Hematopoietic multipotent progenitor cell treated with erythropoietin and hydrocortisone succinate and interleukin-3 and kit ligand, for 17 days (in vitro differentiated cells): Measurements from ENCODE around the gene P2RY8.
"Not testable (repeated sequence)": the region's sequence is repeated elsewhere in the genome, so short reads cannot be mapped to it uniquely, and the experiment has no call there.

Source experiments
- DNase-seq: peaks from one replicate; pipeline ENCODE4 v3.0.0-alpha.2; 2015; ENCODE audit warnings: low spot score

The P2RY8 gene

GRCh38 chrX:1486749-1487361 lies 50.1 kb downstream of the P2RY8 start:
- DNase-seq = no peak

GRCh38 chrX:1486177-1486576 lies 50.8 kb downstream of the P2RY8 start:
- no peak for DNase-seq

DNA sequence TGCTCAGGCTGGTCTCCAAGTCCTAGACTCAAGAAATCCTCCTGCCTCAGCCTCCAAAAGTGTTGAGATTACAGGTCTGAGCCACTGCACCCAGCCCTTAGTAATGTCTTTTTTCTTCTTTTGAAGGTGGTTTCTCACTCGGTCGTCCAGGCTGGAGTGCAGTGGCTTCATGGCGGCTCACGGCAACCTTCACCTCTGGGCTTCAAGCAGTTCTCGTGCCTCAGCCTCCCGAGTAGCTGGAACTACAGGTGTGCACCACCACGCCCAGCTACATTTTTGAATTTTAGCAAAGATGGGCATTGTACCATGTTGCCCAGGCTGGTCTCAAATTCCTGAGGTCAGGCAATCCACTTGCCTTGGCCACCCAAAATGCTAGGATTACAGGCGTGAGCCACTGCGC lies 52.0 kb downstream of the P2RY8 start:
- no peak for DNase-seq

- no peak for DNase-seq
Observed at GRCh38 chrX:1484638-1485019, 52.4 kb downstream of the P2RY8 start.

- DNase-seq = no peak
Observed at GRCh38 chrX:1483843-1484637, 52.9 kb downstream of the P2RY8 start.

DNA sequence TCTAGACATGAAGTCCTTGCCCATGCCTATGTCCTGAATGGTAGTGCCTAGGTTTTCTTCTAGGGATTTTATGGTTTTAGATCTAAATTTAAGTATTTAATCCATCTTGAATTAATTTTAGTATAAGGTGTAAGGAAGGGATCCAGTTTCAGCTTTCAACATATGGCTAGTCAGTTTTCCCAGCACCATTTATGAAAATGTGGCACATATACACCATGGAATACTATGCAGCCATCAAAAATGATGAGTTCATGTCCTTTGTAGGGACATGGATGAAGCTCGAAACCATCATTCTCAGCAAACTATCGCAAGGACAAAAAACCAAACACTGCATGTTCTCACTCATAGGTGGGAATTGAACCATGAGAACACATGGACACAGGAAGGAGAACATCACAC lies 54.5 kb downstream of the P2RY8 start:
- not testable (repeated sequence) for DNase-seq

- DNase-seq = no peak
Observed at GRCh38 chrX:1481636-1482529, 55.1 kb downstream of the P2RY8 start.

DNA sequence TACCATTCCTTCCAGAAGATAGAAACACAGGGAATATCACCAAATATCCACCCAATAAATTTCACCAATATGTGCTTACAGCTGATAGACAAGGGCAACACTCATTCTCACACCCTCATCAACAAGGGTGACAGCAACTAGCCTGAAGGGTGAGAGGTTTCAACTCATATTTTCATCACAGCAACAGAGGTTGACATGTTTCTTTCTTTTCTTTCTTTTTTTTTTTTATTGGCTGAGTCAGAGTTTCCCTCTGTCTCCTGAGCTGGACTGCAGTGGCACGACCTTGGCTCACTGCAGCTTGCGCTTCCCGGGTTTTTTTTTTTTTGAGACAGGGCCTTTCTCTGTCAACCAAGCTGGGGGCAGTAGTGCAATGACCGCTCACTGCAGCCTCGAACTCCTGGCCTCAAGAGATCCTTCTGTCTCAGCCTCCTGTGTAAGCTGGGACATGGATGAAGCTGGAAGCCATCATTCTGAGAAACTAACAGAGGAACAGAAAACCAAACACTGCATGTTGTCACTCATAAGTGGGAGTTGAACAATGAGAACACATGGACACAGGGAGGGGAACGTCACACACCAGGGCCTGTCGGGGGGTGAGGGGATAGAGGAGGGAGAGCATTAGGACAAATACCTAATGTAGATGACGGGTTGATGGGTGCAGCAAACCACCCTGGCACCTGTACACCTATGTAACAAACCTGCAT lies 56.8 kb downstream of the P2RY8 start:
- no peak for DNase-seq

GRCh38 chrX:1477801-1478458 lies 59.1 kb downstream of the P2RY8 start:
- DNase-seq = no peak

DNA sequence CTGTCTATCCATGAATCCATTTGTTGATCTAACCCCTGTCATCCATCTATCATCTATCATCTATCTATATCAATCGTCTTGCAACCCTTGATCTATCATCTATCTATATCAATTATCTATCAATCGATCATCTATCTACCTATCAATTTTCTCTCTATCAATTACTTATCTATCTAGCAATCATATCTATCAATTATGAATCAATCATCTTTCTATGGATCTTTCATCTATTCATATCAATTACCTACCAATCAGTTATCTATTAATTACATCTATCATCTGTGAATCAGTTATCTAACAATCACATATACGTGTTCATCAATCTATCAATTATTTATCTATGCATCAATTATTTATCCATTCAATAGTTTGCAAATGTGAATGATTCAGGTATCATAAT lies 59.8 kb downstream of the P2RY8 start:
- DNase-seq = no peak

GRCh38 chrX:1476682-1477081 lies 60.3 kb downstream of the P2RY8 start:
- no peak for DNase-seq

- DNase-seq = no peak
Observed at GRCh38 chrX:1475881-1476280, 61.1 kb downstream of the P2RY8 start.

- DNase-seq = no peak
Observed at GRCh38 chrX:1475481-1475880, 61.5 kb downstream of the P2RY8 start.

- DNase-seq = not testable (repeated sequence)
Observed at GRCh38 chrX:1474593-1474992, 62.4 kb downstream of the P2RY8 start.

GRCh38 chrX:1472975-1473374 lies 64.0 kb downstream of the P2RY8 start:
- no peak for DNase-seq

GRCh38 chrX:1468250-1468772 lies 68.7 kb downstream of the P2RY8 start:
- no peak for DNase-seq

- no peak for DNase-seq
Observed at GRCh38 chrX:1466971-1467561, 69.9 kb downstream of the P2RY8 start.

DNA sequence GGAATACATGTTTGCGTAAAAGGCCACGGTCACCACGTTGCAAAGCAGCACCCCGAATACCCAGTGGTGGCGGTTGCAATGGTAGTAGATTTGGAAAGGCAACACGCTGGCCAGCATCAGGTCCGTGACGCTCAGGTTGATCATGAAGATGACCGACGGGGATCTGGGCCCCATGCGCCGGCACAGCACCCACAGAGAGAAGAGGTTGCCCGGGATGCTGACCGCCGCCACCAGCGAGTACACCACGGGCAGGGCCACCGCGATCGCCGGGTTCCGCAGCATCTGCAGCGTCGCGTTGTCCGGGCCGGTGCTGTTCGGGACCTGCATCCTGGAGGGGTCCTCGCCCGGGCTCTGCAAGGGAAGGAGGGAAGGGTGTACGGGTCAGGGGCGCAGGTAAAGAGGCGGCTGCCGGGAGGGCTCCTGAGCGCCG lies 70.7 kb downstream of the P2RY8 start:
- DNase-seq = no peak

DNA sequence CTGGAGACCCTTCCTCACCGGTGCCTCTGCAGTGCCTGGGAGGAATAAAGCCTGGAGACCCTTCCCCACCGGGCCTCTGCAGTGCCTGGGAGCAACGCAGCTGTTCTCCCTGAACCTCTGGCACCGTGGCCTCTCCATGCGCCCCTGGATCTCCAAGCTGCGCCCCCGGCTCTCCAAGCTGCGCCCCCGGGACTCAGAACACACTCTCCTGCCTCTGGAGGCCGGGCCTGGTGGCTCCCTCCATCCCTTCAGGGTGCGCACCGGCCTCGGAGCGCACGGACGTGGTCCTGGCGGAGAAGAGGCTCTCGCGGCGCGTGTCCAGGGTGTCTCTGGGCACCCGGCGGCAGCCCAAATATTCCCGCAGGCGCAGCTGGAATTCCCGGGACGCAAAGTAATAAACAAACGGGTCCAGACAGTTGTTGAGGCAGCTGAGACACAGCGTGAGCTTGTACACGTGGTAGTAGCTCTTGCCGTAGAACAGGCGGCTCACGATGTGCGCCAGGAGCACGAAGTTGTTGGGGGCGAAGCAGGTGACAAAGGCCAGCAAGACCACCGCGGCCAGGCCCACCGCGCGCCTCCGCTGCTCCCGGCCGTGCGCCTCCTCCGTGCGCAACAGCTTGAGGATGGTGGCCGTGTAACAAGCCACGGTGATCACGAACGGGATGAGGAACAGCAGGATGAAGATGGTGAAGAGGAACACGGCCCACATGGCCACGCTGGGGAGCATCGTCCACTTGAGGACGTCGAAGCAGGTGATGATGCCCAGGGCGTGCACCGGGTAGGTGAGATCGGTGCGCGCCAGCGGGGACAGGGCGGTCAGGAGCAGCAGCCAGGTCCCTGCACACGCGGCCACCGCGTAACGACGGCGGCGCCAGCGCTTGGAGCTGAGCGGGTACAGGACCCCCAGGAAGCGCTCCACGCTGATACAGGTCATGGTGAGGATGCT lies 71.4 kb downstream of the P2RY8 start:
- DNase-seq = no peak

DNA sequence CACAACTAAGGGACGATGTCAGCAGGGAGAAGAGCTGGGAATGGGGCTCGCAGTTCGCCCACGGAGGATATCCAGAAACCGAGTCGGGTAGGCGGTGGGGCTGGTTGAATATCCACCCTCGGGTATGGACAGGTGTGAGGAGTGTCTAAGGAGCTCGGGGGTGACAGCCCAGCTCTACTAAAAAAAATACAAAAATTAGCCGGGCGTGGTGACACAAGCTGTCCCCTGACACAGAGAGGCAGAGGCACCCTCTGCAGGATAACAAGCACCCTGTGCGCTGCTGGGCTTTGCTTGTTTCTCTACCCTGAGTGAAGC lies 72.1 kb downstream of the P2RY8 start:
- no peak for DNase-seq
